ENCODE measurements around the gene CNOT6L.

DNA sequence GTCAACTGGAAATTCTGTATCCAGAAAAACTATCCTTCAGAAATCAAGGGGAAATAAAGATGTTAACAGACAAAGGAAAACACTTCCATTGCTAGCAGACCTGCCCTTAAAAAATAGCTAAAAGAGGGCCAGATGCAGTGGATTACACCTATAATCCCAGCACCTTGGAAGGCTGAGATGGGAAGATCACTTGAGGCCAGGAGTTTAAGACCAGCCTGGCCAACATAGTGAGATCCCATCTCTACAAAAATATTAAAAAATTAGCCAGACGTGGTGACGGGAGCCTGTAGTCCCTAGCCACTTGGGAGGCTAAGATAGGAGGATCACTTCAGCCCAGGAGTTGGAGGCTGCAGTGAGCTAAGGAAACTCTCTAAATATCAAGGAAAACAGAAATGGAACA lies 67.4 kb downstream of the CNOT6L start:
- TF ChIP-seq HDGF (IDR thresholded peaks at IDR 0.05; ENCODE audit: borderline replicate concordance) (no peak), BHLHE40 (IDR thresholded peaks at IDR 0.05; ENCODE audit: borderline replicate concordance) (no peak), SUZ12 (IDR thresholded peaks at IDR 0.05) (no peak), ARNT (IDR thresholded peaks at IDR 0.05) (no peak), FOXK2 (IDR thresholded peaks at IDR 0.05) (no peak), FOXA1 (IDR thresholded peaks at IDR 0.05) (no peak), CTBP1 (IDR thresholded peaks at IDR 0.05; ENCODE audit: borderline replicate concordance) (no peak), TARDBP (IDR thresholded peaks at IDR 0.05) (no peak), ELF4 (IDR thresholded peaks at IDR 0.05) (no peak)
